H1 (cell line): ENCODE data around the gene CACNG8. TPM values are rescaled to one million over a fixed set of nuclear protein-coding genes. Genes with fewer than 3 reads are reported as not detected.
"Not testable (repeated sequence)": the region's sequence is repeated elsewhere in the genome, so short reads cannot be mapped to it uniquely, and the experiment has no call there.

ENCODE experiments used
- CTCF ChIA-PET: fragments of 300-600 bp; sonication (Branson Sonifier 250); formaldehyde crosslinking; loops from one replicate; lab custom pipeline; 2021; ENCODE audit not compliant: partially characterized antibody; lab: Charles Lee
- POLR2A ChIA-PET: fragments of 300-600 bp; sonication (Branson Sonifier 250); formaldehyde crosslinking; loops from one replicate; lab custom pipeline; 2021; ENCODE audit warnings: inconsistent platforms; ENCODE audit not compliant: partially characterized antibody; lab: Charles Lee
- DNase-seq, 2 experiments: peaks; one replicate each; pipeline versions ENCODE4 v3.0.0 to v3.0.0-alpha.2; 2010 to 2022; ENCODE audit warnings: low spot score in 2 of 2, low read depth in 1 of 2, mixed read lengths in 1 of 2
- FAIRE-seq: peaks from 2 replicates; lab custom pipeline; 2011; peaks lifted over from hg19 to GRCh38; lab: Jason Lieb, UNC
- H2AFZ ChIP-seq: 2 replicates; pipeline ENCODE4 v1.8.1; 2012; ENCODE audit warnings: low read length, inconsistent platforms
- H2AK5ac ChIP-seq: 2 replicates; pipeline ENCODE4 v1.6.1; 2013; ENCODE audit warnings: low read depth, low read length
- H2BK120ac ChIP-seq: replicated peaks from 2 replicates; pipeline ENCODE3; 2013; ENCODE audit warnings: low read depth, low read length, inconsistent platforms
- H2BK12ac ChIP-seq: 2 replicates; pipeline ENCODE4 v1.6.1; 2013; ENCODE audit warnings: low read depth, low read length
- H2BK15ac ChIP-seq: 2 replicates; pipeline ENCODE4 v1.6.1; 2013; ENCODE audit warnings: low read length
- H2BK20ac ChIP-seq: 2 replicates; pipeline ENCODE4 v1.6.1; 2013; ENCODE audit warnings: low read length
- H2BK5ac ChIP-seq: 2 replicates; pipeline ENCODE4 v1.6.1; 2013; ENCODE audit warnings: low read depth, low read length
- H3K14ac ChIP-seq: 2 replicates; pipeline ENCODE4 v1.6.1; 2013; ENCODE audit warnings: inconsistent platforms; ENCODE audit not compliant: insufficient read length
- H3K18ac ChIP-seq: 2 replicates; pipeline ENCODE4 v1.6.1; 2013; ENCODE audit warnings: low read length; ENCODE audit errors: extremely low read depth
- H3K23ac ChIP-seq: 2 replicates; pipeline ENCODE4 v1.6.1; 2013; ENCODE audit warnings: inconsistent platforms; ENCODE audit not compliant: insufficient read length
- H3K23me2 ChIP-seq: 2 replicates; pipeline ENCODE4 v1.6.1; 2013; ENCODE audit warnings: low read depth, low read length
- H3K27ac ChIP-seq: 2 replicates; pipeline ENCODE4 v1.6.1; 2011; ENCODE audit warnings: low read depth, low read length, inconsistent platforms
- H3K27me3 ChIP-seq, 4 experiments: replicated peaks in 1 of 4; 1 replicate in 1 of 4; 2 replicates in 3 of 4; pipeline versions ENCODE4 v1.6.1 to v1.8.1; 2011 to 2013; ENCODE audit warnings: low read length in 3 of 4, mild to moderate bottlenecking in 3 of 4, inconsistent platforms in 2 of 4, mixed read lengths in 2 of 4, moderate library complexity in 1 of 4; ENCODE audit not compliant: control insufficient read depth in 3 of 4, insufficient read depth in 3 of 4; ENCODE audit errors: extremely low read depth in 1 of 4
- H3K36me3 ChIP-seq, 4 experiments: 2 replicates each; pipeline versions ENCODE4 v1.6.1 to v1.8.1; 2011 to 2013; ENCODE audit warnings: mild to moderate bottlenecking in 4 of 4, low read length in 3 of 4, moderate library complexity in 2 of 4, control low read depth in 1 of 4, inconsistent platforms in 1 of 4; ENCODE audit not compliant: insufficient read depth in 4 of 4, control insufficient read depth in 2 of 4
- H3K4ac ChIP-seq: replicated peaks from 2 replicates; pipeline ENCODE3; 2013; ENCODE audit warnings: low read length, low read depth, mixed read lengths, inconsistent platforms; ENCODE audit not compliant: insufficient read length
- H3K4me1 ChIP-seq, 4 experiments: replicated peaks in 1 of 4; 1 replicate in 1 of 4; 2 replicates in 3 of 4; pipeline versions ENCODE4 v1.6.1 to v1.8.1; 2011 to 2013; ENCODE audit warnings: low read length in 3 of 4, inconsistent platforms in 2 of 4, mixed read lengths in 1 of 4; ENCODE audit not compliant: insufficient read depth in 4 of 4, control insufficient read depth in 3 of 4
- H3K4me2 ChIP-seq, 2 experiments: 2 replicates each; pipeline versions ENCODE4 v1.6.1 to v1.8.1; 2011 to 2013; ENCODE audit warnings: low read depth in 2 of 2, low read length in 2 of 2, control low read depth in 1 of 2, inconsistent platforms in 1 of 2, mild to moderate bottlenecking in 1 of 2; ENCODE audit not compliant: insufficient read depth in 1 of 2
- H3K4me3 ChIP-seq, 4 experiments: fragments of 200-600, 300-600 bp in 1 of 4; sonication (generic), shearing (Covaris generic), sonication (Bioruptor Twin) in 1 of 4; 2 replicates each; pipeline versions ENCODE4 v1.5.1 to v1.8.1; 2011 to 2016; ENCODE audit warnings: low read length in 4 of 4, low read depth in 3 of 4, control low read depth in 2 of 4, inconsistent platforms in 2 of 4, mild to moderate bottlenecking in 2 of 4, mixed read lengths in 1 of 4, moderate library complexity in 1 of 4; ENCODE audit not compliant: insufficient read depth in 2 of 4; ENCODE audit errors: extremely low read depth in 1 of 4
- H3K56ac ChIP-seq: replicated peaks from 2 replicates; pipeline ENCODE3; 2013; ENCODE audit warnings: low read depth, mild to moderate bottlenecking, mixed read lengths, low read length, inconsistent platforms; ENCODE audit not compliant: insufficient read length
- H3K79me1 ChIP-seq: 2 replicates; pipeline ENCODE4 v1.6.1; 2013; ENCODE audit warnings: low read depth, low read length, control low read depth
- H3K79me2 ChIP-seq, 2 experiments: 2 replicates each; pipeline versions ENCODE4 v1.6.1 to v1.8.1; 2012 to 2013; ENCODE audit warnings: low read length in 2 of 2, mild to moderate bottlenecking in 2 of 2, inconsistent platforms in 1 of 2; ENCODE audit not compliant: insufficient read depth in 2 of 2, control insufficient read depth in 1 of 2
- H3K9ac ChIP-seq, 4 experiments: replicated peaks in 1 of 4; 1 replicate in 1 of 4; 2 replicates in 3 of 4; pipeline versions ENCODE4 v1.6.1 to v1.8.1; 2011 to 2013; ENCODE audit warnings: low read depth in 3 of 4, low read length in 3 of 4, control low read depth in 2 of 4, mild to moderate bottlenecking in 2 of 4, moderate library complexity in 2 of 4, inconsistent platforms in 1 of 4; ENCODE audit errors: extremely low read depth in 1 of 4
- H3K9me3 ChIP-seq, 2 experiments: 2 replicates each; pipeline versions ENCODE4 v1.6.1 to v1.8.1; 2012 to 2013; ENCODE audit warnings: mild to moderate bottlenecking in 2 of 2, moderate library complexity in 2 of 2, control low read depth in 1 of 2, inconsistent platforms in 1 of 2, low read depth in 1 of 2, low read length in 1 of 2, mixed read lengths in 1 of 2; ENCODE audit not compliant: insufficient read depth in 2 of 2
- H4K20me1 ChIP-seq, 2 experiments: replicated peaks in 1 of 2; 2 replicates each; pipeline versions ENCODE3 to v1.8.1; 2011 to 2013; ENCODE audit warnings: inconsistent platforms in 2 of 2, low read length in 2 of 2, mild to moderate bottlenecking in 1 of 2; ENCODE audit not compliant: insufficient read depth in 2 of 2, control insufficient read depth in 1 of 2
- H4K5ac ChIP-seq: 2 replicates; pipeline ENCODE4 v1.6.1; 2013; ENCODE audit warnings: low read length, low read depth, mixed read lengths, inconsistent platforms; ENCODE audit not compliant: insufficient read length
- H4K8ac ChIP-seq: 2 replicates; pipeline ENCODE4 v1.8.0; 2013; ENCODE audit warnings: mild to moderate bottlenecking, moderate library complexity, low read length, inconsistent platforms; ENCODE audit not compliant: insufficient read depth; ENCODE audit errors: extremely low read depth
- H4K91ac ChIP-seq: replicated peaks from 2 replicates; pipeline ENCODE3; 2013; ENCODE audit warnings: low read length, mixed read lengths, inconsistent platforms; ENCODE audit not compliant: insufficient read length
- WGBS, 2 experiments: shearing (Covaris generic) in 1 of 2; methylation state at CpG; one replicate each; pipeline versions ENCODE4 v1.1.6 to v1.1.7; 2013 to 2015; ENCODE audit warnings: low lambda C conversion rate in 2 of 2, mixed read lengths in 2 of 2, inconsistent platforms in 1 of 2, low coverage in 1 of 2, missing lambda C conversion rate in 1 of 2; ENCODE audit not compliant: insufficient replicate concordance in 2 of 2, insufficient coverage in 1 of 2, insufficient read length in 1 of 2; ENCODE audit errors: extremely low coverage in 1 of 2, missing lambda C conversion rate in 1 of 2; 5-methylcytosine and 5-hydroxymethylcytosine counted together
- polyA plus RNA-seq, 7 experiments: library from polyadenylated mRNA; depleted of rRNA in 3 of 7; stranded (reverse) in 5 of 7; unstranded in 2 of 7; fragments of >200 nt in 5 of 7; fragments of 200-250 nt in 2 of 7; gene quantifications; 1 replicate in 5 of 7; 2 replicates in 1 of 7; 4 replicates in 1 of 7; pipeline versions ENCODE4 v1.2.1 to v1.2.3, GENCODE V29; 2011 to 2013; ENCODE audit warnings: missing spikeins in 2 of 7, mixed read lengths in 2 of 7
- total RNA-seq: library from RNA; stranded (reverse); fragmentation: NEBNext Ultra II Directional; extraction: Animal tissue kit (Norgen Biotek cat#: 25700); gene quantifications from 2 replicates; pipeline ENCODE4 v1.2.1, GENCODE V29; 2021

The CACNG8 gene
- total and polyA plus RNA-seq, 2 of the 8 experiments (the other 6 are each of a cell fraction or from before 2014, with no cell fraction given) = 0.41 to 4.5 TPM

GRCh38 chr19:53948611-53949010 lies 14.1 kb upstream of the CACNG8 start:
- not testable (repeated sequence) for DNase-seq, H2BK120ac ChIP-seq, H2BK20ac ChIP-seq, H3K79me1 ChIP-seq, H2BK5ac ChIP-seq, H3K27me3 ChIP-seq, H4K8ac ChIP-seq, H2BK15ac ChIP-seq, H4K91ac ChIP-seq, H4K5ac ChIP-seq, H2AFZ ChIP-seq, H3K56ac ChIP-seq, H3K18ac ChIP-seq, FAIRE-seq, H3K36me3 ChIP-seq, H3K14ac ChIP-seq, H3K79me2 ChIP-seq, H3K27ac ChIP-seq, H3K4me2 ChIP-seq, H4K20me1 ChIP-seq, H3K4ac ChIP-seq, H3K23me2 ChIP-seq, H3K9ac ChIP-seq, H2BK12ac ChIP-seq, H3K23ac ChIP-seq, H2AK5ac ChIP-seq, H3K4me3 ChIP-seq, H3K9me3 ChIP-seq
- peaks cover 0 to 13% (median 6%) of the 10 kb centered on the region in 4 experiments; a peak in 4 of 7 replicates for H3K4me1 ChIP-seq
- 73% methylated on average over 5 of the region's 5 CpGs; no CpG with 5 or more reads in 1 of the 2 experiments for WGBS, 2 experiments
- POLR2A ChIA-PET = interaction anchor here (0.9 to 3.5 kb wide), 11 partner anchors 8 to 80 kb away, joined by 3 to 33 read pairs (median 4); no protein-coding TSS in a partner anchor
- CTCF ChIA-PET = interaction anchor here (0.8 to 3.9 kb wide), 24 partner anchors 11 to 147 kb away, joined by 3 to 33 read pairs (median 10); no protein-coding TSS in a partner anchor
